Astrocyte of the spinal cord (primary cell): ENCODE results near the gene ANK3.

Experiments
- DNase-seq: peaks from one replicate; pipeline ENCODE4 v3.0.0; 2011; ENCODE audit warnings: low read depth, low spot score
- H3K4me3 ChIP-seq: 2 replicates; pipeline ENCODE4 v1.5.1; 2011; ENCODE audit warnings: low read depth, mild to moderate bottlenecking, low read length, moderate library complexity
- CTCF ChIP-seq: IDR thresholded peaks from 2 replicates; pipeline ENCODE4 v1.5.1; 2012; ENCODE audit warnings: low read depth, mild to moderate bottlenecking, low read length, inconsistent platforms
- in situ Hi-C: cut with HindIII; loops from 2 replicates; pipeline ENCODE4 v1.10.0; 2017; ENCODE audit warnings: low sequenced_read_pairs

ANK3 gene

GRCh38 chr10:60389413-60390025 lies at the start of gene ANK3:
Gene ANK3 (minus strand): TSS chr10:60389875. CDS start chr10:60389538, 337 bp downstream.
- DNase-seq, result no peak
- no peak within 1 kb of the TSS for H3K4me3 ChIP-seq
- no peak for TF ChIP-seq CTCF
- in situ Hi-C loops, result no loop called here

- in situ Hi-C loops, result no loop called here
- peak; percentile 80 for DNase-seq
- TF ChIP-seq CTCF, result peak; percentile 55
These were observed 44.9 kb upstream of the ANK3 start for GRCh38 chr10:60434418-60435046.

GRCh38 chr10:60433684-60434083 lies 44.0 kb upstream of the ANK3 start:
- in situ Hi-C loops, result no loop called here
- no peak overlapping the region for H3K4me3 ChIP-seq
- TF ChIP-seq CTCF, result no peak
- peak; percentile 79 for DNase-seq

More at GRCh38 chr10:60434418-60435046, 44.9 kb upstream of the ANK3 start:
- H3K4me3 ChIP-seq, result no peak overlapping the region

- no peak overlapping the region for H3K4me3 ChIP-seq
- no peak for TF ChIP-seq CTCF
- no peak for DNase-seq
- in situ Hi-C loops, result no loop called here
These were observed 41.3 kb upstream of the ANK3 start for GRCh38 chr10:60430836-60431597.

- DNase-seq, result peak; percentile 89
- H3K4me3 ChIP-seq, result no peak overlapping the region
- in situ Hi-C loops, result no loop called here
- no peak for TF ChIP-seq CTCF
These were observed 40.3 kb upstream of the ANK3 start for GRCh38 chr10:60430017-60430416.

GRCh38 chr10:60429084-60429849 lies 39.6 kb upstream of the ANK3 start:
- DNase-seq, result no peak
- no peak for TF ChIP-seq CTCF
- in situ Hi-C loops, result no loop called here
- no peak overlapping the region for H3K4me3 ChIP-seq
